ENCODE results near the gene ACO2.

ACO2 gene

DNA sequence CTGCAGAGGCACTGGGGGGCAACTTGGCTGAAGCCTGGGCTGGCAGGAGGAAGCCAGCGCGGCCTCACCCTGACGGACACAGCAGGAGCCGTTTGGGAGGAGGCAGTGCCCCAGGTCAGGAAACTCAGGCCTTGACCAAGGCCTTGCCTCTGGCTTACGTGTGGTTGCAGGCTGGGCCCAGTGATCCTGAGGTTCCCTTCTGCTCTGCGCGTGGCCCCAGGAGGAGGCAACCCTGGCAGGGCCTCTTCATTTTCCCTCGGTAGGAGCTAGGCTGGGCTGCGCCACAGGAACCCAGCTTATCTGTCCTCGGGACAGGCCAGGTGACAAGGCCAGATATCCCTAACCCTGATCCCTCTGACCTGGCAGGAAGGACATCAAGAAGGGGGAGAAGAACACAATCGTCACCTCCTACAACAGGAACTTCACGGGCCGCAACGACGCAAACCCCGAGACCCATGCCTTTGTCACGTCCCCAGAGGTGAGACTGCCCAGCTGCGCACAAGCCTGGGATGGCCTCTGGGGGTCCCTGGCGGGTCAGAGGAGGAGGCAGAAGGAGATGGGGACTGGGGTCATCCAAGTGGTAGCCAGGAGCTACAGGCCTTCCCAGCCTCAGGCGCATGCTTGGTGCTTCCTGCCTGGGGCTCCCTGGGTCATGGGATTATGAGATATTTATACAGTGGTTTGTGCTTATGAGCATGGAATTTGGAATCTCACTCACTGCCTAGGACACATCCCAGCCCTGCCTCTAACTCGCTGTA is 54.7 kb downstream of the ACO2 start:
- no peak for DNase-seq (ENCODE audit: low read depth in 2 of 2)

DNA sequence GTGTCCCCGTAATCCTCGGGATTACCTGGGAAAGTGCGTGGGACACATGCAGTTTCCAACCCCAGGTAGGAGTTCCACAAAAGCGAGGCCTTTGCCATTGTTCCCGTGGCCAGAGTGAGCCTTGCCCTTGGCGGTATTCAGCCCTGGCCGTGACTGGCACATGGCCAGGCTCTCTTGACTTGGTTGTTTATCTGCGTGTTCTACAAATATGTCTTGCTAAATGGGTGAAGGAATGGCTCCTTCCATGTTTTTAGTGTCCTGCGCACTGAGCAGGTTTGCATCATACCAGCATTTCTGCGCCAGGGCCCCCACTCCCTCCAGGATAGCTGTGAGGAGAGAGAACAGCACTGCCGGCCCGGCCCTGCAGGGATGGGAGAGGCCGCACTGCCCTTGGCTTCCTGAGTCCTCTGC is 55.3 kb downstream of the ACO2 start:
- no peak for DNase-seq (ENCODE audit: low read depth in 2 of 2)

DNA sequence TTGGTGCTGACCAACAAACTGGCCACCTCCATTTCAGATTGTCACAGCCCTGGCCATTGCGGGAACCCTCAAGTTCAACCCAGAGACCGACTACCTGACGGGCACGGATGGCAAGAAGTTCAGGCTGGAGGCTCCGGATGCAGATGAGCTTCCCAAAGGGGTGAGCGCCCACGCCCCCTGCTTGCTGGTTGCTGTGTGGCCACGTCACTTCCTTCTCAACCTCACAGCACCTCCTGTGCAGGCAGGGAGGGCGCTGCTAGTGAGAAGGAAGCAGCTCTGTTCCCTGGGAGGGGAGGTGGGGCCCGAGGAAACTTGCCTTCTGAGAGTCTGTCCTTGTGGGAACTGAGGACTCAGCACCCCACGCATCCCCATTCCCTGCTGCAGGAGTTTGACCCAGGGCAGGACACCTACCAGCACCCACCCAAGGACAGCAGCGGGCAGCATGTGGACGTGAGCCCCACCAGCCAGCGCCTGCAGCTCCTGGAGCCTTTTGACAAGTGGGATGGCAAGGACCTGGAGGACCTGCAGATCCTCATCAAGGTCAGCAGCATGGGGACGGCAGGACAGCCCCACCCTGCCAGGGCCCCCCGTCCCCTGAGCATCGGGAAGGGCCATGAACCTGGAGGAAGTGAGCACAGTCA is 56.0 kb downstream of the ACO2 start:
- peak; percentile 44 to 47 for DNase-seq (ENCODE audit: low read depth in 2 of 2)

DNA sequence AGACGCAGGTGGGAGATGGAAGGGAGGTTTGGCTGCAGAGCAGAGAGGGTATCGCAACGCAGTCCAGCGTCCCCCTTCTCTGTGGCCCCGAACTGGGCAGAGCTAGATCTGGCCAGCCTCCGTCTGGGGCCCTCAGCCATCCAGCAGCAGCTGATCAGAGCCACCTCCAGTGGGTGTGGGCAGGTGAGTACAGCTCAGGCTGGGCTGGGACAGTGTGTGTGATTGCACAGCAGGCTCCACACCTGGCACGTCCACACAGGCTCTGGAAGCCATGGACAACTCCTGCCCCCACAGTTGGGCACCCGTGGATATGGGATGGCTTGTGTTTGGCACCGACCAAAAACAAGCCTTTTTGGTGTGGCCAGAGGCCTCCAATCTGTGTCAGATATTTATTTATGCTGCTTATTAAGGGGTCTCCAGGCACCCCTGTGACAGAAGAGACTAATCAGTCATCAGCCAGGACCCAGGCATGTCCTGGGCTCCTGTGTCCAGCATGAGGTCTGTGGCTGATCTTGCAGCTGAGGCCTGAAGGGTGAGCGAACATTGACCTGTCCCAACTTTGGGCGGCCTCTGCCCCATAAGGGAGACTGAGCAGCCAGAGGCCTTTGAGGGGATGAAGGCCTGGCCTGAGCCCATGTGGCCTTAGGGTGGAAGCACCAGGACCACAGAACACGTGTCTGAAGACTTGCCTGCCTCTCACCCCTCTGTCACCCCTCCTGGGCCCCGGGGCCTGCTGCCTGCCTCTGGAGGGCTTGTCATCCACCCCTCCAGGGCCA is 56.7 kb downstream of the ACO2 start:
- DNase-seq (ENCODE audit: low read depth in 2 of 2): no peak

DNA sequence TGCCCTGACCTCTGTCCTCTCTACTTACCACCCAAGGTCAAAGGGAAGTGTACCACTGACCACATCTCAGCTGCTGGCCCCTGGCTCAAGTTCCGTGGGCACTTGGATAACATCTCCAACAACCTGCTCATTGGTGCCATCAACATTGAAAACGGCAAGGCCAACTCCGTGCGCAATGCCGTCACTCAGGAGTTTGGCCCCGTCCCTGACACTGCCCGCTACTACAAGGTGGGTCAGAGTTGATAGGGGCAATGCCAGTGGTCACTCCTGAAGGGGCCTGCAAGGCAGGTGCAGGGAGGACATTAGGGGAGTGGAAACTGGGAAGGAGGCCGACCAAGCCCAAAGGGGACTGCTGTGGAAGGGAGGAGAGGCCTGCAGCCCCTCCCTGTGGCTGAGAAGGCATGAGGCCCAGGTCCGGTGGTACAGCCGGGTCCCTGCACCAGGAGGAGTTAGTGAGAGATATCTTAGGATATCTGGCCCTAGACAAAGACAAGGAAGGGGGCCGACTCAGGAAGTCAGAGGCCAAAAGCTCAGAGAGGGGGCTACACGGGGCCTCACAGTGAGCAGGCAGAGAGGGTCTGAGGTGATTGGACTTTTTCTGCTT is 57.4 kb downstream of the ACO2 start:
- DNase-seq (ENCODE audit: low read depth in 2 of 2): no peak

DNA sequence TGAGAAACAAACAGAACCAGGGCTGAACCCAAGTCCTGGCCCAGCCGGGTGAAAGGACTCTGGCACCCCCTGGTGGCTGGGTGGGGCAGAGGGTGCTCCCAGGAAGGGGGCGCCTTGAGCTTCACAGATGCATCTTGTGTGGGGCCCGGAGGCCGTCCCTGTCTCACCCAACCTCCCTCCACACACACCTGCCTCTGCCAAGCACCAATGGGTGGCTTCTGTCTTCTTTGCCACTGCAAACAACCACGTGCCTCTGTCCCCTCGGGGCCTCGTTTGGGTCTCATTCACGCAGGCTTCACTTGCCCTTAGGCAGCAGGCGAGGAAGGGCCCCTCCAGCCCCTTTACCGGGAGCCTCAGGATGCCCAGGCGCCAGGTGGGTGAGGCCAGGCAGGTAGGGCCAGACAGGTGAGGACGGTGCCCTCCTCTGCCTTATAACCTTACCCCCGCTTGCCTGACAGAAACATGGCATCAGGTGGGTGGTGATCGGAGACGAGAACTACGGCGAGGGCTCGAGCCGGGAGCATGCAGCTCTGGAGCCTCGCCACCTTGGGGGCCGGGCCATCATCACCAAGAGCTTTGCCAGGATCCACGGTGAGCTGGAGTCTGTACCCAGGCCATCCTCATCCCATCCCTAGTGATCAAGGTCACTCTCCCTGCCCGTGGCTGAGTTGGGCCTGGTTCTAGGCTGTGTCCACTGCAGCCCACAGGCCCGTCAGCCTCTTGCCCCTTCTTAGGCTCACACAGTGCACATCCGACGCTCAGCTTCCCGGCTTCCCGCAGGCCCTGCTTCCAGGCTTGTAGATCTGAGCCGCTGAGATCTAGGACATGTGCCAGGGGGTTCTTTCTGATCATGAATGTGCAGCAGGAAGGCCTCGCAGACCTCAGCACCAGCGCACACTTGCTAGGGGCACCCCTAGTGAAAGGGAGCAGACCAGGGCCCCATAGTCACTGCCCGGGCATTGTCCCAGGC is 58.2 kb downstream of the ACO2 start:
- peak; percentile 48 to 51 for DNase-seq (ENCODE audit: low read depth in 2 of 2)

DNA sequence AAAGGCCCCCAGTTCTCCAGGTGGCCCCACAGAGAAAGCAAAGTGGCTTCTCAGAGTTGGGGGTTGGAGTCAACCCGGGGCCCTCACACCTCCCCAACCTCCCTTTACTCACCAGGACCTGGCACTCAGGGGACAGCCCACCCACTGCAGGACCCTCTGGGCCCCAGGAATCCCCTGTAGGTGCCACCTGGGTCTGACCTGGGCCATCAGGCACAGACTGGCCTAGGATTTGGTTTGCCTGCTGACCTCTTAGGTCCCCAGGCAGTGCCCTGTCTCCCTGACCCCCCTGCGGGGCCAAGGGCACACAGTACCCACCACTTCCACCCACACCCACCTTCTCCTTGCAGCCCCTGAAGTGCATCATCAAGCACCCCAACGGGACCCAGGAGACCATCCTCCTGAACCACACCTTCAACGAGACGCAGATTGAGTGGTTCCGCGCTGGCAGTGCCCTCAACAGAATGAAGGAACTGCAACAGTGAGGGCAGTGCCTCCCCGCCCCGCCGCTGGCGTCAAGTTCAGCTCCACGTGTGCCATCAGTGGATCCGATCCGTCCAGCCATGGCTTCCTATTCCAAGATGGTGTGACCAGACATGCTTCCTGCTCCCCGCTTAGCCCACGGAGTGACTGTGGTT is 59.3 kb downstream of the ACO2 start:
- no peak for DNase-seq (ENCODE audit: low read depth in 2 of 2)

DNA sequence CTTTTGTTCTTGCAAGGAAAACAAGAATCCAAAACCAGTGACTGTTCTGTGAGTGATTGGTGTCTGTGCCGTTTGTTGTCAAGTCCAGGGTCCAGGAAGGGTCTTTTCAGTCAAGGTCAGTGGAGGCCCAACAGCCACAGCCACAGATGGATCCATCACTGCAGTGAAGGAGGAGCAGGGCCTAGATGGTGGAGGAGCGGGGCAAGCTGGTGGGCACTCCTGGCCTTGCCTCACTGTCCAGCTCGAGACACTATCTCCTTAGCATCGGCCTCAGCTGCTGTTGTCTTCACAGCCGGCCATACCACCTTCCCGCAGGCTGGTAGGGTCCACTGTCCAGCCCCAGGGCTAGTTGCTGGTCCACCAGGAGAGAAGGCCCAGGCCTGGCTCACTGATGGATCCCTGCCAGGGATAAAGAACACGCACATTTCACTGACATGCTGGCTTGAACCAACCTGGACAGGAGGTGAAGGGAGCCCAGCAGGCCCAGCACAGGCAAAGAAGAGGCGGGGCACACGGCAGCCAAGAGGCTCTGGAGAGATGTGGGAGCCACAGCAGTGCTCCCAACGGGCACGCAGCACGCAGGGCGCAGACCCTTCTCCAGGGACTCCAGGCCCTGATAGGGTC is 60.1 kb downstream of the ACO2 start:
- DNase-seq (ENCODE audit: low read depth in 2 of 2): no peak

DNA sequence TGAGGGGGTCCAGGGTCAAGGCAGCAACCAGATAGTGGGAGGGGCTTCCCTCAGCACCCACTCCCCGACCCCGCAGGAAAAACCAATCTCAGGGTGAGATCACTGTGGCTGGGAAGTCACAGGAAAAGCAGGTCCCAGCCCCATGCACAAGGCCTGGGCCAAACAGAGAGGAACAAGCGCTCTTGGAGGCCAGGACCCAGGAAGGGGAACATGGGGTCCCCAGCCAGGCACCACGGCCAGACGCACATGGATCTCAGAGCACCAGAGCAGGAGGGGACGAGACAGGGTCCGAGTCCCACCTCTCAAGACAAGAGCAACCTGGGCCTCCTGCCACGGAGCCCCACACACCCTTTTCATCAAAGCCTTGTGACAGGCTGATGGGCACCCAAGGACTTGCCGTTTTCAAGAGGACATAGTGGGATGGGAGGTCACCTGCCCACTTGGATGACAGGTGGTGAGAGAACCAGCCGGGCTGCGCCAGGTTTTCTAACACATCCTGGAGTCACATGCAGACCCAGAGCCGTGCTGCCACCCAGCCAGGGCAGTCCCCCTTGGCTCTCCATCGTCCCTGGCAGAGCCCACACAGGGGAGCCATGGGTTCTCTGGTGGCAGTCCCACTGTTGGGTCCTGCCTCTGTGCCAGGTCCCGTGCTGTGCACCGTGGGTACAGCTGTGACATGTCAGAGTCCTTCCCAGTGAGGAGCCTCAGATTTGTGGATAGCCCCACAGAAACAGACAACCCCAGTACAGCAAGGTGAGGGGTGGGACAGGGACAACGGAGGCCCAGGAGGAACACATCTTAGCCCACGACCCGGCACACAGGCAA is 62.2 kb downstream of the ACO2 start:
- DNase-seq (ENCODE audit: low read depth in 2 of 2): no peak

DNA sequence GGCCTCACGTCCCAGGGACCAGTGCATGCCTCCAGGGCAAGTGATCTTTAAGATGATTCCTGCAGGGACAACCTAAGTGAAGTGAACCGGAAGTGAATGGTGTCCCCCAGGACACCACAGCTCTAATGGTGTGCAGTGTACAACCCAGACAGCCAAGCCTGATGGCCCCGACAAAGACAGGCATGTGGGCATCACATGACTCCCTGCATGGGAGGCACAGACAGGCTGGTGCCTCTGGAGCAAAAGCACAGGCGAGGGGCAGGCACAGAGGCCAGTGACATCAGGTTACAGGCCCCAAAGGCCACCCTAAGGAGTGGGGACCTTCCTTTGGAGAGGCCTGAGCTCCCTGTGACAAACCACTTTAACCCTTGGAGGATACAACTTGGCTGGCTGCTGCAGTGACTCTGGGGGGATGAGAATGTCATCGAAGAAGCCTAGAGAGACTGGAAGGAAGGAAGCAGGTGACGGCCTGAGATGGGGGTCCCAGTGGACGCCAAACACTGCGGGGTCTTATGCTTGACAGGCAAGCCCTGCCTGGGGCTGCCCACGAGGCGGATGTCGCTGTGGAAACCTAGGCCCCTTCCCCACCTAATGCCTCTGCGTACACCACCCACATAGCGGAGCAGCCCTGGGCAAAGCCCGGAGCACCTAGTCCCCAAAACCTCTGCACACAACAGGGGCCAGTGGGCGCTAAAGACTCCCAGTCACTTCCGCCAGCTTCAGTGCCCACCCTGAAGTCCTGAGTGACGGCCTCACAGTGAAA is 63.0 kb downstream of the ACO2 start:
- no peak for DNase-seq (ENCODE audit: low read depth in 2 of 2)

DNA sequence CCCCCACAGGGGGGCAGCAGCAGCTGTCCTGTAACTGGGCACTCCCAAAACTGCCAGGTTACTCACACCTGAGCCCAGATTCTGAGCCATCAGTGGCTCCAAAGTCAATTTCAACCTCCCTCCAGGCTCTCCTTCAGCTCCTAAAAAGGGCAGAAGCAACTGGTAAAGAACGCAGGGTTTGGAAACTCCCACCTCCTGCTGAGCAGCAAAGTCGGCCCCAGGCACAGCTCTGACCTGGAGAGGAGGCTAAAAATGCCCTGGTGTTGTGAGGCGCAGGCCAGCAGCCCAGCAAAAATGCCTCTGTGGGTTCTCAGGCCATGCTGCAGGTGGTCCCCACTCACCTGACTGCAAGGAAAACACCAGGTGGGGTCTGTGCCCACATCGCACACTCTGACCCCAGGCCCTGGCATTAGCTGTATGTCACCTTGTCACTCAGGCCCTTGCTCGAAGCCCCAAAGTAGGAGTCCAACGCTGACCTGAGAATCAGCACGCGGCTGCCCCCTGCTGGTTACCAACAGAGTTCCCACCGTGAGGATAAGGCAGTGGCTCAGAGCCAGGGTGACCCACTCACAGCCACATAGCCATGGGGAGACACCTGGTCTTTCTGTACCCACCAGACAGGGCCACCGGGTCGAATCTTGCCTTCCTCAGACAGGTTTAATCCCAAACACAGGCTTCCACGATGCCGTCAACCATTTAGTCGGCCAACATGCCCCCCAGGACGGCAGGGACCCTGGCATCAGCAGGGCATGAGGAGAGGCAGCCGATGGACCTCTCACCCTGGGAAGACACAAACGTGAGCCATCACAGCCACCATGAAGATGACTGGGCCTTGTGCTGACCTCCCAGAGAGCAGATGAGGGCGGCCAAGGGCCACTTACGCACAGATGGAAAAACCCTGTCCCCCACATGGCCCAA is 64.2 kb downstream of the ACO2 start:
- peak; percentile 54 to 62 for DNase-seq (ENCODE audit: low read depth in 2 of 2)

DNA sequence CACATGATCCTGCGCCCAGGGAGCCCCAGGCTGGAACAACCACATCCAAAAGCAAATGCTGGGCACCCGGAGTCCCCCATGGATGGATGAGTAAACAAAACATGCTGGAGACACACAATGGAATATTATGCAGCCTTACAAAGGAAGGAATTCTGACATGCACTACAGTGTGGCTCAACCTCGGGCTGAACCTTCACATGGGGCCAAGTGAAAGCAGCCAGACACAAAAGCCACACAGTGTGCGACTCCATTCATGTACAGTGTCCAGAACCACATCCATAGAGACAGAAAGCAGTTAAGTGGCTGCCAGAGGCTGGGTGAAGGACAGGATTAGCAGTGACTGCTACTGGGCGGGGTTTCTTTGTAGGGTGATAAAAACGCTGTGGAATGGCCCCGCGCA is 65.3 kb downstream of the ACO2 start:
- no peak for DNase-seq (ENCODE audit: low read depth in 2 of 2)

DNA sequence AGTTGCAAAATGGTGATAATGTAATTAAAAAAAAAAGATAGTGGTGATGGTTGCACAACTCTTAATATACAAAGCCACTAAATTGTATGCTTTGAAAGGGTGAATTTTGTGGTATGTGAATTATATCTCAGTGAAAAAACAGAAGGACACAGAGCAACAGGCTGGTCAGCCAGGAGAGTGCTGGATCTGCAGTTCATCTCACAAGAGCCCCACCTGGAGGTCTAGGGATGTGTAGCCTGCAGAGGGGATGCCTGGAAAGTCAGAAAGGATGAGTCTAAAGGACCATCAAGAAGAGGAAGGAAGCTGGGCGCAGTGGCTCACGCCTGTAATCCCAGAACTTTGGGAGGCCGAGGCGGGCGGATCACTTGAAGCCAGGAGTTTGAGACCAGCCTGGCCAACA is 66.3 kb downstream of the ACO2 start:
- DNase-seq (ENCODE audit: low read depth in 2 of 2): no peak

DNA sequence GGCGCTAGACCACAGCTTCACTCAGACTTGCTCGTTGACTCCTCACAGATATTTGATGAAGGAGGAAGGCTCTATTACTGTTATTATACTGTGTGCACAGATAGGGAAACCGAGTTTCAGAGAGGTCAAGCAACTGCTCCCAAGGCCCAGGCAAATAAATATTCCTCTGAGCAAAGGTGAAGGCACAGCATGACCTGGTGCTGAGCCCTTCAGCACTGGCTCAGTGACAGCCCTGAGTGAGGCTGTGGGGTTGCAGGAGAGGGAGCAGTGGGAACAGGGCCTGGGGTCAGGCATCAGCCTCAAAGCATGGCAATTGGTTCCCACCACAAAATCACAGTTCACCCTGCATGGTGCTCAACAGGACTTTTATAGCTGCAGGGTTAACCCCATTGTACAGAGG is 68.3 kb downstream of the ACO2 start:
- DNase-seq (ENCODE audit: low read depth in 2 of 2): no peak

DNA sequence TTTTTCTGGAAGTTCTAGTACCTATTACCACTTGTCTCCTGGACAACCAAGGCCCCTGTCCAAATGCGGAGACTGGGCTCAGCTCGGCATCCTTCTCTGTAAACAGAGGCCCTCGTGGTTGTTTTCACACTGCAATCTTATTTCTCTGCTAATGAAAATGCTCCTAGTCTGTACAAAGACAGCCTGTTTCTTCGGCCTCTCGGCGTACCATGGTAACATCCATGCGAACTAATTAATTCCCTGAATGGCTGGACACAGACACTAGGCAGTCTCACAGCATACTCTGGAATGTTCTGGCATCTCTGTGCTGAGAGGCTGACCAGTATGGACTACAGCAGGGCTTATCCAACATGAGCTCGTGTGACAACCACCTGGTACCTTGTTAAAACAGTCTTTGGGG is 69.7 kb downstream of the ACO2 start:
- no peak for DNase-seq (ENCODE audit: low read depth in 2 of 2)

DNA sequence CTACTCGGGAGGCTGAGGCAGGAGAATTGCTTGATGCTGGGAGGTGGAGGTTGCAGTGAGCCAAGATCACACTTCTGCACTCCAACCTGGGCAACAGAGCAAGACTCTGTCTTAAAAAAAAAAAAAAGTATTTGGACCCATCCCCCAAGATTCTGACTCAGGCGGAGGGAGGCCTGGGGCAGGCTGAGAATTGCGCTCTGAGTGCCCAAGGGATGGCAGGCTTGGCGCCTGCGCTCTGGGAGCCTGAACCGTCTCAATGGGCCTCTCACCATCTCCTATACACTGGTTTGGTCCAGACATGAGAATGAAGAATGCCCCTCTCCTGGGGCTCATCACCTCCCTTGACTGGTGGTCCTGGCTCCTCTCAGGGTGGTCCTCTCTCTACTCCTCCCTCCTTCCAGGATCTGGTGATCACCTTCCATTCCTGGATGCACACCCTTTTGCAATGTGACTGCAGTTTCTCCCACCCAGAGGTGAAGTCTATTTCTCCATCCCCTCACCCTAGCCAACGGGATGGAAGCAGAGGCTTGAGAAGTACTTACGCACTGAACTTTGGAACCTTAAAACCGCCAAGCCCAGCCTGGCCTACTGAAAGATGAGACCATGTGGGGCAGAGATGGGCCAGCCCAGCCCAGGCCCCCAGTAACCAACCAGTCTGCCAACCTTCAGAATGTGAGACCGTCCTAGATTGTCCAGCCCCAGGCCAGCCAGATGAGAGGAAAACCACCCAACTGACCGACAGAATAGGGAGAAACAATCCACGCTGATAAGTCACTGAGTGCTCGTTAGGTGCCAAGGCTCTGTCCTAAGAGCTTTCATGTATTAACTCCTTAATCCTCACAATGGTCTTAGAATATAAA is 70.5 kb downstream of the ACO2 start:
- DNase-seq (ENCODE audit: low read depth in 2 of 2): no peak

DNA sequence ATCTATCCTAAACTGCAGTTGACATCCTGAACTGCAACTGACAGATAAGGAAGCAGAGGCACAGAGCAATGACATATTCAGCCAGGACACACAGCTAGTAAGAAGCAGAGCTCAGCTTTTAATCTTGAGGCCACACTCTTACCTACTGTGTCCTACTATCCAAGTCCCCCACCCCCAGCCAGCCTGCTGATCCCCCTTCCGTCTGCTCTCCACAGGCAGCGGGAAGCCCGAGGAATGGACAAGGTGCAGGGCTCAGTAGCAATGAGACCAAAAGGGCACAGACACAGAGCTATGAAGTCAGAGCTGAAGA is 71.0 kb downstream of the ACO2 start:
- DNase-seq (ENCODE audit: low read depth in 2 of 2): no peak
